ENCODE results near the gene ZNF615.

- no peak for TF ChIP-seq CTCF (conservative IDR thresholded peaks at IDR 0.05)
- no peak for TF ChIP-seq ZFX (IDR thresholded peaks at IDR 0.05)
Observed at GRCh38 chr19:51959791-51960190, 48.2 kb downstream of the ZNF615 start.

Measured in C4-2B (cell line).